Tibial nerve (tissue), 4 donors: ENCODE results near the gene PLAAT2.

Source experiments
- EP300 ChIP-seq, 2 donors: sonication (generic); formaldehyde crosslinking; IDR thresholded peaks; one replicate each; pipeline ENCODE4 v1.6.1; 2017; ENCODE audit warnings: antibody characterized with exemption in 2 of 2, mild to moderate bottlenecking in 1 of 2
- POLR2A ChIP-seq, 2 donors: fragments of 450-650 bp; IDR thresholded peaks; one replicate each; pipeline ENCODE4 v1.6.1; 2017; ENCODE audit warnings: antibody characterized with exemption in 2 of 2, mild to moderate bottlenecking in 2 of 2, moderate library complexity in 2 of 2
- TF ChIP-seq, protein P1 (sequence below), 5 experiments: fragments of 200-600 bp in 3 of 5; fragments of 450-650 bp in 2 of 5; sonication (generic) in 3 of 5; IDR thresholded peaks; one replicate each; pipeline ENCODE4 v1.5.1; 2016 to 2019; ENCODE audit warnings: antibody characterized with exemption in 5 of 5, mild to moderate bottlenecking in 3 of 5, moderate library complexity in 2 of 5

DNA sequence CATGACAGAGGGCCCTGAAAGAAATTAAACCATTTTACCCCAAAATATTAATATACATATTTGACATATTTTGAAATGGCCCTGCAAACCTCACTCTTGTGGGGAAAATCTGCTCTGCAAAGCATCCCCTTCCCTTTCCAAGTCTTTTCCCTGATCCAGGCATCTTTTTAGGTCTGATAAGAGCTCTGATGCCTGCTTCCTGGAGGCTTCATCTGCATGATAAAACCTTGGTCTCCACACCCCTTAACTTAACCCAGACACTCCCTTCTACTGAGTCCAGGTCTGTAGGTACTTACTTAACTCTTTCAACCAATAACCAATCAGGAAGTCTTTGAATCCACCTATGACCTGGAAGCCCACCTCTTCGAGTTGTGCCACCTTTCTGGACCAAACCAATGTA, 59.1 kb downstream of the PLAAT2 start:
- TF ChIP-seq, protein P1, sequence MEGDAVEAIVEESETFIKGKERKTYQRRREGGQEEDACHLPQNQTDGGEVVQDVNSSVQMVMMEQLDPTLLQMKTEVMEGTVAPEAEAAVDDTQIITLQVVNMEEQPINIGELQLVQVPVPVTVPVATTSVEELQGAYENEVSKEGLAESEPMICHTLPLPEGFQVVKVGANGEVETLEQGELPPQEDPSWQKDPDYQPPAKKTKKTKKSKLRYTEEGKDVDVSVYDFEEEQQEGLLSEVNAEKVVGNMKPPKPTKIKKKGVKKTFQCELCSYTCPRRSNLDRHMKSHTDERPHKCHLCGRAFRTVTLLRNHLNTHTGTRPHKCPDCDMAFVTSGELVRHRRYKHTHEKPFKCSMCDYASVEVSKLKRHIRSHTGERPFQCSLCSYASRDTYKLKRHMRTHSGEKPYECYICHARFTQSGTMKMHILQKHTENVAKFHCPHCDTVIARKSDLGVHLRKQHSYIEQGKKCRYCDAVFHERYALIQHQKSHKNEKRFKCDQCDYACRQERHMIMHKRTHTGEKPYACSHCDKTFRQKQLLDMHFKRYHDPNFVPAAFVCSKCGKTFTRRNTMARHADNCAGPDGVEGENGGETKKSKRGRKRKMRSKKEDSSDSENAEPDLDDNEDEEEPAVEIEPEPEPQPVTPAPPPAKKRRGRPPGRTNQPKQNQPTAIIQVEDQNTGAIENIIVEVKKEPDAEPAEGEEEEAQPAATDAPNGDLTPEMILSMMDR (IDR thresholded peaks at IDR 0.05): no peak
- TF ChIP-seq EP300 (IDR thresholded peaks at IDR 0.05): no peak
- no peak for TF ChIP-seq POLR2A (IDR thresholded peaks at IDR 0.05)
